Adipose tissue (tissue), 3 donors: ENCODE results near the gene SMIM13. TPM values are rescaled to one million over a fixed set of nuclear protein-coding genes. Genes with fewer than 3 reads are reported as not detected.
"Not testable (repeated sequence)": the region's sequence is repeated elsewhere in the genome, so short reads cannot be mapped to it uniquely, and the experiment has no call there.

Experiments
- H3K27ac ChIP-seq: one replicate; pipeline ENCODE4 v1.5.1; 2013; ENCODE audit warnings: low read depth, low read length
- WGBS, 3 donors: extraction: QIAGEN DNeasy Blood & Tissue Kit; methylation state at CpG; one replicate each; pipeline ENCODE4 v1.1.7; 2013; 5-methylcytosine and 5-hydroxymethylcytosine counted together
- polyA plus RNA-seq, 3 donors: library from polyadenylated mRNA; stranded (reverse); fragments of 200-250 nt; gene quantifications; one replicate each; pipeline ENCODE4 v1.2.3, GENCODE V29; 2013
- donor health status: healthy with polysubstance abuse.
- donor health status: Bipolar disorder and iron deficiency.
- donor health status: healthy.

Gene SMIM13
- polyA plus RNA-seq, 3 donors: 1.8 to 3.7 (median 3.3) TPM

DNA sequence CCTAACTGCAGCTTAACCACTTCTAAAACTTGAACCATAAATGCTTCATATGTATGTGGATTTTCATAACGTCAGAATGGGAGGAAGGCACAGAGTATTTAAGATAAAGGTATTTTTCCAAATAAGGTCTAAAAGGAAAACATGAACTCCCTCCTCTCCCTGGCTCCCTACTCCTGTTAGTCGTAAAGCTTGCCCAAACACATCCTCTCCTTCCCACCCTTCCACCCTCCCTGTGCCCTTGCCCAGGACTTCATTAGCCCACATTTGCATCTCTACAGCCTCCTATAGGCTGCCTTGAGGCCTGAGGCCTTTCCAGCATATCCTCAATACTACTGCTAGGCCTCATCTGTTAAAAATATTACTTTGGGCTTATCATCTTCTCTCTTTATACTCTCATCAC lies 17.1 kb upstream of the SMIM13 start:
- H3K27ac ChIP-seq: no peak overlapping the region
- 80 to 84% (median 81%) methylated on average over 2 of the region's 2 CpGs for WGBS, 3 donors

DNA sequence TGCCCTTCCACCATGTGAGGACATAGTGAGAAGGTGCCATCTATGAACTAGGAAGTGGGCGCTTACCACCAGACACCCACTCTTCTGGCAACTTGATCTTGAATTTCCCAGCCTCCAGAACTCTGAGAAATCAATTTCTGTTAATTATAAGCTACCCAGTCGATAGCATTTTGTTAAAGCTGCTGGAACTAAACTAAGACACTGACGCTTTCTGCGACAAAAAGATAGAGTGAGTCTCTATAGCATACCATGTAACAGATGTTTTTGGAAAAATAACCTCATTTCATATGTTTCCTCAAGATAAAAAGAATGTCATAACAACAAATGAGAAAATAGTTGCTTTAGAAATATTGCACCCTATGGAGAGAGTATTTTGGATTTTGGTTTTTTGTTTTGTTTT lies 15.4 kb upstream of the SMIM13 start:
- WGBS, 3 donors: 53 to 95% (median 94%) methylated on average over 4 of the region's 4 CpGs
- no peak overlapping the region for H3K27ac ChIP-seq

DNA sequence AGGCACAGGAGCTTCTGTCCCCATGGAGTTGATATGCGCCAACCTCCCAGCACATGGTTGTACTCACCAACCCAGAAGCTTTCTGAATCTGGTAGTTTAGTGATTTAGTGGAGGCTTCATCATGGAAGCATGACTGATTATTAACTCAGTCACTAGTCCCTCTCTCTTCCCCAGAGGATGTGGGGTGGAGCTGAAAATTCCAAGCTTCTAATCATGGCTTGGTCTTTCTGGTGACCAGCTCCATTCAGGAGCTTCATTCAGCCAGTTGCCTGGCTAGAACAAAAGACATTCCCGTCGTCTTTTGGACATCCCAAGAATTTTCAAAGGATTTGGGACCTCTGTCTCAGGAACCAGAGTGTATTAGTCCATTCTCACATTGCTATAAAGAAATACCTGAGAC lies 13.3 kb upstream of the SMIM13 start:
- WGBS, 3 donors: 59 to 68% (median 64%) methylated on average over 3 of the region's 3 CpGs
- H3K27ac ChIP-seq: no peak overlapping the region

DNA sequence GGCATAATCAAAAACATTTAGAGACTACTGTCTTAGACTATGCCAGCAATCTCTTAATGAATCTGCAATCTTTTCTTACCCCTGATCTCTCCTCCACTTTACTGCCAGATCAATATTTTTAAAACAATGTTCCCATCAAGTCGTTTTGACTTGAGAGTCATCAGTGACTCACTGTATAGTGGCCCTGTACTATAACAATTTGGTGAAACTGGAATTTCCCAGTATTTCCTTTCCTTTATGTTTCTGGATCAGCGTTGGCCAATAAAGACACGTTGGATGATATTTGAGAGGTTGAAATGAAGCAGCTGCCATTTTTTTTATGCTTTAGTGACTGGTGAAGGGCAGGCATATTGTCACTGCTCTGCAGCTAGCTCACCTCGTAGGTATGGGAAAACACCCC lies 10.1 kb upstream of the SMIM13 start:
- 73 to 82% (median 79%) methylated on average over 4 of the region's 4 CpGs for WGBS, 3 donors
- H3K27ac ChIP-seq: no peak overlapping the region

DNA sequence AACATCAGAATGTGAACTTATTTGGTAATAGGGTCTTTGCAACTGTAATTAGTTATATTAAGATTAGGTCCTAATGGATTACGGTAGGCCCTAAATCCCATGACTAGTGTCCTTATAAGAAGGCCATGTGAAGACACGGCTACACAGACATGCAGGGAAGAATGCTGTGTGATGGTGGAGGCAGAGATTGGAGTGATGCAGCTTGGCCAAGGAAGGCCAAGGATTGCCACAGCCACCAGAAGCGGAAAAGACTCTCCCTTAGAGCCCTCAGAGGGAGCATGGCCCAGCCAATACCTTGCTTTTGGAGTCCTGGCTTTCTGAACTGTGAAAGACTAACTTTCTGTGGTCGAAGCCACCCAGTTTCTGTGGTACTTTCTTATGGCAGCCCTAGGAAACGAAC lies 9.7 kb upstream of the SMIM13 start:
- H3K27ac ChIP-seq: no peak overlapping the region
- WGBS, 3 donors: 82 to 98% (median 93%) methylated on average over 5 of the region's 5 CpGs

DNA sequence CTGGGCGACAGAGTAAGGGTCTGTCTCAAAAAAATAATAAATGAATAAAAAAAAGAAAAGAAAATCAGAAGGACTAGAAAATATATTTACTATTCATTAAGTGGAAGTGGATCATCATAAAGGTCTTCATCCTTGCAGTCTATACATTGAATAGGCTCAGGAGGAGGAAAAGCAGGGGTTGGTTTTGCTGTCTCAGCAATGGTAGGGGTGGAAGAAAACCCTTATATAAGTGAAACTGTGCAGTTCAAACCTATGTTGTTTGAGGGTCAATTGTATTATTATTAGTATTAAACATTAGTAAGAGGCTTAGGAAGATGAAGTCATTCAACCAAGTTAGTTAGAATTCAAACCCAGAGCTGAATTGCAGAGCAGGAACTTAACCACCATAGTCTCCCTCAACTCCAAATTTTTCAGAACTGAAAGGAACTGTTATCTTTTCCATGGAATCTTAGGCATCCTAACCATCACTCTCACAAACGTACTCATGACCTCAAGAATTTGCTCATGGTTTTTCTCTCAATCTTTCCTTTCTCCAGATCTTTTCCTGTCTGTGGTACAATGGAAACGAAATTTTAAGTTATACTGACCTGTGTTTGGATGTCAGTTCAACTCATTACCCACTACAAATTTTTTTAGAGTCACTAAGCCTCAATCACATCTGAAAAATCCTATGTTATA lies 7.7 kb upstream of the SMIM13 start:
- H3K27ac ChIP-seq: no peak overlapping the region
- WGBS, 3 donors: 55 to 62% (median 57%) methylated on average over 3 of the region's 3 CpGs

DNA sequence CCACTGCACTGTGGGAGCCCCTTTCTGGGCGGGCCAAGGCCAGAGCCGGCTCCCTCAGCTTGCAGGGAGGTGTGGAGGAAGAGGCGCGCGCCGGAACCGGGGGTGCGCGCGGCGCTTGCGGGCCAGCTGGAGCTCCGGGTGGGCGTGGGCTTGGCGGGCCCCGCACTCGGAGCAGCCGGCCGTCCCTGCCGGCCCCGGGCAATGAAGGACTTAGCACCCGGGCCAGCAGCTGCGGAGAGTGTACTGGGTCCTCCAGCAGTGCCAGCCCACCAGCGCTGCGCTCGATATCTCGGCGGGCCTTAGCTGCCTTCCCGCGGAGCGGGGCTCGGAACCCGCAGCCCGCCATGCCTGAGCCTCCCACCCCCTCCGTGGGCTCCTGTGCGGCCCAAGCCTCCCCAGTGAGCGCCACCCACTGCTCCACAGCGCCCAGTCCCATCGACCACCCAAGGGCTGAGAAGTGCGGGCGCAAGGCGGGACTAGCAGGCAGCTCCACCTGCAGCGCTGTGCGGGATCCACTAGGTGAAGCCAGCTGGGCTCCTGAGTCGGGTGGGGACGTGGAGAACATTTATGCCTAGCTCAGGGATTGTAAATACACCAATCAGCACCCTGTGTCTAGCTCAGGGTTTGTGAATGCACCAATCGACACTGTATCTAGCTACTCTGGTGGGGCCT lies 6.4 kb upstream of the SMIM13 start:
- H3K27ac ChIP-seq: not testable (repeated sequence)
- WGBS, 3 donors: 84 to 87% (median 84%) methylated on average over 36 to 47 of the region's 47 CpGs

DNA sequence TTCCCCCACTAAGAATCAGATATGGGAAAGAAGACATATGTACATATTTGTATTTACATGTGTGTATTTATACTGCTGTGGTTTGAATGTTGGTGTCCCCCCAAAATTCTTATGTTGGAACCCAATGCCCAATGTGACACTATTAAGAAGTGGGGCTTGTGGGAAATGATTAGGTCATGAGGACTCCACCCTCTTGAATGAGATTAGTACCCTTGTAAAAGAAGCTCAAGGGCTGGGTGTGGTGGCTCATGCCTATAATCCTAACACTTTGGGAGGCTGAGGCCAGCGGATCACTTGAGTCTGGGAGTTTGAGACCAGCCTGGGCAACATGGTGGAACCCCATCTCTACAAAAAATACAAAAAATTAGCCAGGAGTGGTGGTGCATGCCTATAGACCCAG lies 3.9 kb upstream of the SMIM13 start:
- 90 to 96% (median 90%) methylated on average over 1 of the region's 1 CpG for WGBS, 3 donors

DNA sequence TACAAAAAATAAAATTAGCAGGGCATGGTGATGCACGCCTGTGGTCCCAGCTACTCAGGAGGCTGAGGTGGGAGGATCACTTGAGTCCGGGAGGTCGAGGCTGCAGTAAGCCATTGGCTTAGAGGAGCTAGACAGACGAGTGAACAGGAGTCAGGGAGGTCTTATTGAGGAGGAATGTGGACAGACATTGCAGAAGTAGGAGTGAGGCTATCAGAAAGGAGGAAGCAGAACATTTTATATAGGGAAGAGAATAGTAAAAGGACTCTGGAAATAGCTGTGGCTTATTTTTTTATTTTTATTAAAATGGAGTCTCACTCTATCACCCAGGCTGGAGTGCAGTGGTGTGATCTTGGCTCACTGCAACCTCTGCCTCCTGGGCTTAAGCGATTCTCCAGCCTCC lies 2.5 kb upstream of the SMIM13 start:
- not testable (repeated sequence) for H3K27ac ChIP-seq
- WGBS, 3 donors: 89 to 93% (median 92%) methylated on average over 5 of the region's 5 CpGs

More for the DNA sequence above, 3.9 kb upstream of the SMIM13 start:
- no peak overlapping the region for H3K27ac ChIP-seq

DNA sequence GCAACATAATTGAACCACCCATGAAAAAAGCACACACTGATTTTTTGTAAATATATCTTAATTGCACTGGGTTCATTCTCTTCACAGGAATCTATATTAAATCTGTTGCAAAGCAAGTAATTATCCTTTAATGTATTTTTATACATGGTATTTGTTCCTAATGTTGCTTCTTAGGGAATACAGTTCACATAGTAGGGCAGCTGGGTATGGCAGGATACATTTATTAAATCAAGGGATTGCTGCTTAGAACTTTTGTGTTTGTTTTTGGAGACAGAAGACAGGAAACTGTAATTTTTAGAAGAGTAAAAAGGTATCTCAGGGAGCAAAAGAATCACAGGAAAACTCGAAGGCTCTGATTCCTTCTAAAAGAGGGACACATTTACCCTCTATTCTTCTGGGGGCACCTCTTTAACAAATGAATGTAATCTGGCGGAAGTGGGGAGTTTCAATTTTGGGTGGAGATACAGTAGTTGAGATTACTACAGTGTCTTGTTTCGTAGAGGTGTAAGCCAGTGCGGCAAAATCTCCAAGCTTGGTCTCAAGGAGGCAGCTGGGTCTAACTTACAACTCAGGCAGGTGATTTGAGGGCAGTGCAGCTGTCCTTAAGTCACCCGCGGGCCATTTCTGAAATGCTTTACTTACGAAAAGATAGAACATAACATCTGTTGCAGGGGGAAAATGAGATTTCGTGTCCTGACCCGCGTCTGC lies 812 bp upstream of the SMIM13 start:
- peak overlapping the region; percentile 35 for H3K27ac ChIP-seq
- whole genome bisulfite sequencing, 3 donors: 1 to 4% (median 3%) methylated on average over 10 of the region's 10 CpGs

DNA sequence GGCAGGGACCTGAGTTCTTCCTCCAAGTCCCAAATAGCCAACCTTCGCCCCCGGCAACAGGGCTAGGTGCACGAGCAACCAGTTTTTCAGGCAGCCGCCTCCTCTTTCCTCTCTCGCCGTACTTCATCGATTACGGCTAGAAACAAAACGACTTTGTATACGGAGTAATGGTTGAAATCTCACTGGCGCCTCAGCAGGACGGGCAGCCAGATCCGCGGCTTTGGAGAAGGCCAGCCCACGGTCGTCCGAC lies 333 bp upstream of the SMIM13 start:
- 0% methylated on average over 17 of the region's 17 CpGs for WGBS, 3 donors

DNA sequence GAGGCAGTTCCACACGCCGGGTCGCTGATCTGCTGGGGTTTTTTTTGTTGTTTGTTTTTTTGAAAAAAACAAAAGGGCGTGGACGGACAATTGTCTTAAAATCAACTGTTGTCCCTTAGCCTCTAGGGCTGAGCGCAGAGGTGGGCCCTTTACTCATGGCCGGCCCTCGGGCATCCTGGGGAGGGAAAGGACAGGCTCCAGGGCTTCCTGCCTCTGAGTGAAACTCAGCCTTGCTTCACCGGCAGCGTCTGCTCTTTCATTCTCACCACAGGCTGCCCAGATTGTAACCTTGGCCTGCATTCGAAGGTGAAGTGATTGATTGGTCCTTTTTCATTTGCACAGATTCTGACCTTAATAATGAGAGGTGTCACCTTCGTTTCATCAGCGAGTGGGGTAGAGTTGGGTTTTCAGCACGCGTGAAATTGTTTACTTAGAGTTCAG lies 797 bp downstream of the SMIM13 start:
- 0 to 1% (median 1%) methylated on average over 15 of the region's 15 CpGs for WGBS, 3 donors
- peak overlapping the region; percentile 23 for H3K27ac ChIP-seq

More for the DNA sequence above, 333 bp upstream of the SMIM13 start:
- H3K27ac ChIP-seq: peak overlapping the region; percentile 35

DNA sequence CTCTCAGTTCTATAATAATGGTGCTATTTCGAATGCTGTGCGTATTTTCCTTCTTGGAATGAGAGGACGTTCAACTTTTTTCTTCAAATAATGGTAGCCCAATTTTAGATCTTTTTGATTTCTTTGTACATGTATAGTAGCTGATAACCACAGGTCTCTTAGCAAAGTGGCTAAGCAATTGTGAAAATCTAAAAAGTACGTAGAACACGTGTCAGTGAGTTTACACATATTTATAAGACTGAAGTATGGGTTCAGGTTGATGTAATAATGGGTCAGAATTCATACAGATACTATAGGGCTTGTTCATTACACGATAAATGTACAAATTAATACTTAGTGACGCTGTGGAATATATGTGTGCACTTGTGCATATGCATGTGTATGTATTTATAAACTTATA lies 1.3 kb downstream of the SMIM13 start:
- H3K27ac ChIP-seq: no peak overlapping the region
- WGBS, 3 donors: 35 to 49% (median 44%) methylated on average over 7 of the region's 7 CpGs

DNA sequence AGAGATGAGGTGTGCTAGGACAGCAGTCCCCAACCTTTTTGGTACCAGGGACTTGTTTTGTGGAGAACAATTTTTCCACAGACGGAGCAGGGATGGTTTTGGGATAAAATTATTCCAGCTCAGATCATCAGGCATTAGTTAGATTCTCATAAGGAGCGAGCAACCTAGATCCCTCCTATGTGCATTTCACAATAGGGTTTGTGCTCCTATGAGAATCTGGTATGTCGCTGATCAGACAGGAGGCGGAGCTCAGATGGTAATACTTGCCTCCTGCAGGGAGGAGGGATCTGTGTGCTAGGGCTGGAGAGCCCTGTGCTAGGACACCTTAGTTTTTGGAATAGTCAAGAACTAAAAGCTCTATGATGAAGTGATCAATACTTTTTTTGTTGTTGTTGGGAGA lies 2.5 kb downstream of the SMIM13 start:
- WGBS, 3 donors: 59 to 70% (median 68%) methylated on average over 4 of the region's 4 CpGs
- no peak overlapping the region for H3K27ac ChIP-seq

DNA sequence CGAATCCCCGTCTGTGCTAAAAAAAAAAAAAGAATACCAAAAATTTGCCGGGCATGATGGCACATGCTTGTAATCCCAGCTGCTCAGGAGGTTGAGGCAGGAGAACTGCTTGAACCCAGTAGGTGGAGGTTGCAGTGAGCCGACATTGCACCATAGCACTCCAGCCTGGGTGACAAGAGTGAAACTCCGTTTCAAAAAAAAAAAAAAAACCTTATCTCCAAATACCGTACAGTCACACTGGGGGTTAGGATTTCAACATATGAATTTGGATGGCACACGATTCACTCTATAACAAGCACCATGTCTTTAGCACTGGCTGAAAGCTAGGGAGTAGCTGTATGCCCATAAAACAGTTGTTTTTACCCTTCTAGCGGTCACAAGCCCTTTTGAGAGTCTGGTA lies 3.8 kb downstream of the SMIM13 start:
- no peak overlapping the region for H3K27ac ChIP-seq

DNA sequence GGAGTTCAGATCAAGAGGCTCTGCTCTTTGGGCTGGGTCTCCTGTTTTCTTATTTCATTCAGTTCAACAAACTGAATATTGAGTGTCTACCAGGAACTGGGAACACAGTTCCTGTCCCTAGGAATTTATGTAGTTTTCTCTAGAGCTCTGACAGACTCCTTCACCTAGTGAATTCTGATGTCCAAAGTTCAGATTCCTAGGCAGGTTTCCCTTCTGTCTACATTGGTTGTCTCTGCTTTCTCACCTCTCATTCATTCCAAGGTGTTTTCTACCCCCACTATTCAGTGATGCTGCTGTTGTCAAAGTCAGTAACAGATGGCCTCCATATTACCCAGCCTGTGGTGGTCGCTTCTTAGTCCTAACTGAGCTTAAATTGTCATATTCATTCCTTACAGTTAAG lies 4.4 kb downstream of the SMIM13 start:
- H3K27ac ChIP-seq: no peak overlapping the region
- 95 to 100% (median 100%) methylated on average over 1 of the region's 1 CpG for WGBS, 3 donors

More for the DNA sequence above, 3.8 kb downstream of the SMIM13 start:
- 77 to 80% (median 78%) methylated on average over 8 of the region's 8 CpGs for WGBS, 3 donors

DNA sequence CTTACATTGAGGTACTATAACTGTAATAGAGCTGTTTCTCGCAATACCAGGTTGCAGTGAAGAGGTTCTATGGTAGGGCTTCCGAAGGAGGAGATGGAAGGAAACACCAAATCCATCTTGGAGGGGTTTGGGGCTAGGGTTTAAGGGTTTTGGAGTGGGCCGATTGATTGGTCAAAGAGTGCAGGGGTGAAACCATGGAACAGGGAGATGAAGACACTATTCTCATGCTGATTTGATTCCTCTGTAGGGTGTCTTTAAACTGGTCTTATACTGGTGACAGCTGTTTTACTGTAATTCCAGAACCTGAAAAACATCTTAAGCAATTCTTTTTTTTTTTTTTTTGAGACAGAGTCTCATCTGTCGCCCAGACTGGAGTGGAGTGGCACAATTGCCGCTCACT lies 7.8 kb downstream of the SMIM13 start:
- 84 to 97% (median 91%) methylated on average over 4 to 5 of the region's 5 CpGs for WGBS, 3 donors
- no peak overlapping the region for H3K27ac ChIP-seq

DNA sequence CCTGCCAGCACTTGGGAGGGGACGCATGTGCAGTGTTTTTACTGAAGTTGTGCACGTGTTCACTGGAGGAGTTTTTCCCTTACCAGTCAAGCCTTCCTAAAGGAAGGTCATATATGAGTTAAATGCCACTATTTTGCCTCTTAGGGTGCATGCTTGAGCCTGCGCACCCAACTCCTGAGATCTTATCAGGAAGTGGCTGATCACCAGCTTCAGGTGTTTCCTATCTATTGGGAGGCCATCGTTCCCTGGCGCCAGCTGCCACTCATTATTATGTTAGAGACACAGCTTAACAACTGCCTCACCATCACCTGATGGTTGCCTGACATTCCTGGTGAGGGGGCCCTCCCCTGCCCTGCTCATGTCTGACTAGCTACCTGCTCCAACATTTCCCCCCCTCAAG lies 9.4 kb downstream of the SMIM13 start:
- H3K27ac ChIP-seq: no peak overlapping the region
- 80 to 91% (median 82%) methylated on average over 5 of the region's 5 CpGs for WGBS, 3 donors

DNA sequence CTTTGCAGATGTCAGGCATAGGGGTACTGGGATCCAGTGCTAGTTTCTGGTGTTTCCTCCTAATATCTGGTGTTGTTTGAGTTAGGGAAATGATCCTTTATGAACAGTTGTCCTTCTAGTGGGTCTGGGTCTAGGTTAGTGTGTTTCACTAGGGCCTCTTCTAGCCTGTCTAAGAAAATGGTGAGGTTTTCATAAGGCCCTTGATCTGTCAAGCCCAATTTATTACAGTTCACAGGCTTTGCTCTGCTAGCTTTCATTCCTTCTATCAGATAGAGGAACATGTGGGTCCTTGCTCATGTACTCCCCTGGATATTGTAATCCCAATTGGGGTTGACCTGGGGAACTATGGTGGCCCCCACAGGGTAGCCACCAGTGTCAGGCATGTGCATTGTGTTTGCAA lies 15.1 kb downstream of the SMIM13 start:
- no peak overlapping the region for H3K27ac ChIP-seq
